ENCODE data around the gene ASAP3.
"Not testable (repeated sequence)": the region's sequence is repeated elsewhere in the genome, so short reads cannot be mapped to it uniquely, and the experiment has no call there.

DNA sequence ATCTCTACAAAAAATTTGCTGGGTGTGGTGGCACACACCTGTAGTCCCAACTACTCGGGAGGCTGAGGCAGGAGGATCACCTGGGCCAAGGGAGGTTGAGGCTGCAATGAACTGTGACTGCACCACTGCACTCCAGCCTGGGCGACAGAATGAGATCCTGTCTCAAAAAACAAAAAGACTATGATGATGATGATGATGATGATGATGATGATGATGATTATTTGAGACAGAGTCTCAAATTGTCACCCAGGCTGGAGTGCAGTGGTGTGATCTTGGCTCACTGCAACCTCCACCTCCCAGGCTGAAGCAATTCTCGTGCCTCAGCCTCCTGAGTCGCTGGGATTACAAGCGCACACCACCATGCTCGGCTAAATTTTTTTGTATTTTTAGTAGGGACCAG, 8.8 kb upstream of the ASAP3 start:
- TF ChIP-seq, protein P1, sequence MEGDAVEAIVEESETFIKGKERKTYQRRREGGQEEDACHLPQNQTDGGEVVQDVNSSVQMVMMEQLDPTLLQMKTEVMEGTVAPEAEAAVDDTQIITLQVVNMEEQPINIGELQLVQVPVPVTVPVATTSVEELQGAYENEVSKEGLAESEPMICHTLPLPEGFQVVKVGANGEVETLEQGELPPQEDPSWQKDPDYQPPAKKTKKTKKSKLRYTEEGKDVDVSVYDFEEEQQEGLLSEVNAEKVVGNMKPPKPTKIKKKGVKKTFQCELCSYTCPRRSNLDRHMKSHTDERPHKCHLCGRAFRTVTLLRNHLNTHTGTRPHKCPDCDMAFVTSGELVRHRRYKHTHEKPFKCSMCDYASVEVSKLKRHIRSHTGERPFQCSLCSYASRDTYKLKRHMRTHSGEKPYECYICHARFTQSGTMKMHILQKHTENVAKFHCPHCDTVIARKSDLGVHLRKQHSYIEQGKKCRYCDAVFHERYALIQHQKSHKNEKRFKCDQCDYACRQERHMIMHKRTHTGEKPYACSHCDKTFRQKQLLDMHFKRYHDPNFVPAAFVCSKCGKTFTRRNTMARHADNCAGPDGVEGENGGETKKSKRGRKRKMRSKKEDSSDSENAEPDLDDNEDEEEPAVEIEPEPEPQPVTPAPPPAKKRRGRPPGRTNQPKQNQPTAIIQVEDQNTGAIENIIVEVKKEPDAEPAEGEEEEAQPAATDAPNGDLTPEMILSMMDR (IDR thresholded peaks at IDR 0.05; ENCODE audit: borderline replicate concordance, extremely low read depth, low read length, poor library complexity, severe bottlenecking): not testable (repeated sequence)
- not testable (repeated sequence) for TF ChIP-seq EZH2 (IDR thresholded peaks at IDR 0.05; ENCODE audit: borderline replicate concordance, low read depth, low read length, severe bottlenecking)
